ENCODE measurements around the gene GDF10. TPM values are rescaled to one million over a fixed set of nuclear protein-coding genes. Genes with fewer than 3 reads are reported as not detected.

GDF10 gene
- total RNA-seq, 1 donor = under 0.01 TPM

GRCh38 chr10:47359626-47360418, 59.8 kb downstream of the GDF10 start:
- peak; percentile 60 for DNase-seq (ENCODE audit: insufficient read length, low spot score, missing footprints)
- H3K36me3 ChIP-seq (ENCODE audit: insufficient read depth, low read length) = no peaks in the 10 kb centered on the region
- no peak for TF ChIP-seq CTCF (IDR thresholded peaks at IDR 0.05; ENCODE audit: extremely low read depth, low read depth, low read length)
- no peak overlapping the region for H3K4me3 ChIP-seq (ENCODE audit: insufficient read depth, low read length)
- H3K4me2 ChIP-seq (ENCODE audit: insufficient read depth, low read length) = no peak overlapping the region
- peaks cover 2% of the 10 kb centered on the region for H3K27me3 ChIP-seq (ENCODE audit: insufficient read depth, low read length)
- H2AFZ ChIP-seq (ENCODE audit: low read length) = no peak overlapping the region
- no peaks in the 10 kb centered on the region for H3K79me2 ChIP-seq (ENCODE audit: insufficient read depth, low read length)
- H4K20me1 ChIP-seq (ENCODE audit: insufficient read depth, low read length) = no peaks in the 10 kb centered on the region
- no peak overlapping the region for H3K27ac ChIP-seq (ENCODE audit: low read depth, low read length)
- H3K4me1 ChIP-seq (ENCODE audit: insufficient read depth, low read length) = no peaks in the 10 kb centered on the region
- no peaks in the 10 kb centered on the region for H3K9me3 ChIP-seq (ENCODE audit: low read depth, low read length)

GRCh38 chr10:47360419-47361040, 60.5 kb downstream of the GDF10 start:
- no peaks in the 10 kb centered on the region for H3K9me3 ChIP-seq (ENCODE audit: low read depth, low read length)
- no peaks in the 10 kb centered on the region for H3K4me1 ChIP-seq (ENCODE audit: insufficient read depth, low read length)
- H4K20me1 ChIP-seq (ENCODE audit: insufficient read depth, low read length) = no peaks in the 10 kb centered on the region
- peak; percentile 5 for DNase-seq (ENCODE audit: insufficient read length, low spot score, missing footprints)
- no peak overlapping the region for H3K4me3 ChIP-seq (ENCODE audit: insufficient read depth, low read length)
- TF ChIP-seq CTCF (IDR thresholded peaks at IDR 0.05; ENCODE audit: extremely low read depth, low read depth, low read length) = no peak
- H3K27ac ChIP-seq (ENCODE audit: low read depth, low read length) = no peak overlapping the region
- H3K27me3 ChIP-seq (ENCODE audit: insufficient read depth, low read length) = peaks cover 2% of the 10 kb centered on the region
- no peak overlapping the region for H3K4me2 ChIP-seq (ENCODE audit: insufficient read depth, low read length)
- H3K79me2 ChIP-seq (ENCODE audit: insufficient read depth, low read length) = no peaks in the 10 kb centered on the region
- H3K36me3 ChIP-seq (ENCODE audit: insufficient read depth, low read length) = no peaks in the 10 kb centered on the region
- H2AFZ ChIP-seq (ENCODE audit: low read length) = no peak overlapping the region

- peak; percentile 91 for TF ChIP-seq CTCF (IDR thresholded peaks at IDR 0.05; ENCODE audit: extremely low read depth, low read depth, low read length)
- H3K4me2 ChIP-seq (ENCODE audit: insufficient read depth, low read length) = no peak overlapping the region
- no peak overlapping the region for H3K27ac ChIP-seq (ENCODE audit: low read depth, low read length)
- H3K4me3 ChIP-seq (ENCODE audit: insufficient read depth, low read length) = no peak overlapping the region
- peak; percentile 82 for DNase-seq (ENCODE audit: insufficient read length, low spot score, missing footprints)
- no peaks in the 10 kb centered on the region for H3K79me2 ChIP-seq (ENCODE audit: insufficient read depth, low read length)
- no peaks in the 10 kb centered on the region for H3K36me3 ChIP-seq (ENCODE audit: insufficient read depth, low read length)
- no peaks in the 10 kb centered on the region for H3K9me3 ChIP-seq (ENCODE audit: low read depth, low read length)
- H3K27me3 ChIP-seq (ENCODE audit: insufficient read depth, low read length) = peaks cover 2% of the 10 kb centered on the region
- H4K20me1 ChIP-seq (ENCODE audit: insufficient read depth, low read length) = no peaks in the 10 kb centered on the region
- no peaks in the 10 kb centered on the region for H3K4me1 ChIP-seq (ENCODE audit: insufficient read depth, low read length)
- no peak overlapping the region for H2AFZ ChIP-seq (ENCODE audit: low read length)
These were observed 61.3 kb downstream of the GDF10 start for GRCh38 chr10:47361293-47361692.

- Histone ChIP-seq H3K4me3 (ENCODE audit: insufficient read depth, low read length) (no peak overlapping the region), H4K20me1 (ENCODE audit: insufficient read depth, low read length) (no peaks in the 10 kb centered on the region), H3K4me1 (ENCODE audit: insufficient read depth, low read length) (no peaks in the 10 kb centered on the region), H2AFZ (ENCODE audit: low read length) (no peak overlapping the region), H3K27me3 (ENCODE audit: insufficient read depth, low read length) (peaks cover 7% of the 10 kb centered on the region), H3K36me3 (ENCODE audit: insufficient read depth, low read length) (no peaks in the 10 kb centered on the region), H3K4me2 (ENCODE audit: insufficient read depth, low read length) (no peak overlapping the region), H3K27ac (ENCODE audit: low read depth, low read length) (no peak overlapping the region), H3K9me3 (ENCODE audit: low read depth, low read length) (no peaks in the 10 kb centered on the region), H3K79me2 (ENCODE audit: insufficient read depth, low read length) (no peaks in the 10 kb centered on the region)
- TF ChIP-seq CTCF (IDR thresholded peaks at IDR 0.05; ENCODE audit: extremely low read depth, low read depth, low read length) = no peak
- peak; percentile 34 for DNase-seq (ENCODE audit: insufficient read length, low spot score, missing footprints)
These were observed 62.2 kb downstream of the GDF10 start for GRCh38 chr10:47362199-47362598.
